ENCODE measurements around the gene MRPL24.

MRPL24 gene

DNA sequence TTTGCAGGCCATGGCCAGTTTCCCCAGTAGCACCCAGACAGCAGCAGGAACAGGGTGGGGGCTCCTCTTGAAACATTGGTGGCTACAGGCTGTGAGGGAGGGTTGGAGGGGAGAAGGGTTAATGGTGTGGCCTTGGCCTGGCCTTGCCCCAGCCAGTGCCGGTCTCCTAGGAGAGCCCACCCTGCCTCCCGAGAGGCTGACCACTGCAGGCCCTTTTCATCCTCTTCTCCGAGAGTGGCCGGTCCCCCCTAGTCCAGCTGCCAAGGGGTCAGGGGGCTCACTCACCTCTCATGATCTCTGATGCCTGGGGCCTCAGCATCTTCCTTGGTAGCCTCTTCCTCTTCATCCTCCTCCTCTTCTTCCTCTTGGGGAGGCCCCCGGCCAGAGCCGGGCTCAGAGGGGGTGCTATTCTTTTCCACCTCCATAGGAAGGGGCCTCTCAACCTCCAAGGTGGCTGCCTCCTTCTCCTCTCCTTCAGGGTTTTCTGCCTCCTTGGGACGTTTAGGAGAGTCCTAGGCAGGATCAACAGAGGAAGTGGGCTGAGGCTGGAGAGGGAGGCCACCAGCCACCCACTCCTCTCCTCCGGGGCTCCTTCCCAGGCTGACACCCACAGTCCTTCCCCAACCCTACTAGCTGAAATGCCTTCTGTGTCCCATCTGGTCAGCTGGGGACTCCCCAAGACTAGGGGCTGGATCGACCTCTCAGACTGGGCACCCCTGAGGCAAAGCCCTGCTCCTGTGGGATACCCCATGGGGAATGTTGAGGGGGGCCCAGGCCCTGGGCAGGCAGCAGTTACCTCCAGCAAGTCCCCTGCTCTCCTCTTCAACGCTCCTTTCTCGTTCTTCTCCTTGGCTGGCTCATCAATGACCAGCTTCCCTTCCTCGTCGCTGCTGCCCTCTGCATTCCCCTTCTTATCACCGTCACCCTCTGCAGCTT, 2.7 kb upstream of the MRPL24 start:
- no peak for DNase-seq (ENCODE audit: low spot score)

DNA sequence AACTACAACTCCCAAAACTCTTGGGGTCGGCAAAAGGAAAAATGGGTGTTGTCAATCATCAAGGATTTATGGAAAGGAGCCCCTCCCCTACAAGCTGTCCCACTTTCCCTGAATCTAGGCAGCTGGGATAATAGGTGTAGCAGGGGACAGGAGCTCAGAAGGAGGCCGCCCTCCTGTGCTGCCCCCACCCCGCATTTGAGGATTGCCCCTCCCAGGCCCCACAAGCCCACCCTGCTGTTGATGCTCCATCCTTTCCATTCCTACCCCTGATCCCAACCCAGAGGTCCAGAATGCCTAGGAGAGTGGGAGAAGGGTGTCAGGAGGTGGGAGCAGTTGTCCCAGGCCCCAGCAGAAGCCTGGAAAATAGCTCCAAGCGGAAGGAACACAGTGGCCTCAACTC, 1.9 kb upstream of the MRPL24 start:
- no peak for DNase-seq (ENCODE audit: low spot score)

DNA sequence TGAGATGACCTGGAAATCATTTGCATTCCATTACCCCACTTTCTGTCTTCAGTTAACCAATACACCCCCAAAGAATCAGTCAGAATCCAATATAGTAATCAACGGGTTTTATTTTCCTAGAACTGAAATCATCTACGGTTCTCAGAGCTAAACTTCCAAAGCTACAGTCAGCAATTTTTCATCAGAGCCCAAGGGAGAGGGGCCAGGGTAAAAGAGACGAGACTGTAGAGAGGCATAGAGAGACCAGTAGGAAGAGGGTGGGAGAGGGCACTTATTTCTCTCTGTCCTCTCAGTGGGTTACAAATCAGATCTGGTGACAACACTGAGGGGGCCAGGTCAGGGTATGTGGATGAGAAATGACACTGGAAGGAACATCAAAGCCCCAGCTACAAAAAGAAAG, 1.1 kb upstream of the MRPL24 start:
- no peak for DNase-seq (ENCODE audit: low spot score)

DNA sequence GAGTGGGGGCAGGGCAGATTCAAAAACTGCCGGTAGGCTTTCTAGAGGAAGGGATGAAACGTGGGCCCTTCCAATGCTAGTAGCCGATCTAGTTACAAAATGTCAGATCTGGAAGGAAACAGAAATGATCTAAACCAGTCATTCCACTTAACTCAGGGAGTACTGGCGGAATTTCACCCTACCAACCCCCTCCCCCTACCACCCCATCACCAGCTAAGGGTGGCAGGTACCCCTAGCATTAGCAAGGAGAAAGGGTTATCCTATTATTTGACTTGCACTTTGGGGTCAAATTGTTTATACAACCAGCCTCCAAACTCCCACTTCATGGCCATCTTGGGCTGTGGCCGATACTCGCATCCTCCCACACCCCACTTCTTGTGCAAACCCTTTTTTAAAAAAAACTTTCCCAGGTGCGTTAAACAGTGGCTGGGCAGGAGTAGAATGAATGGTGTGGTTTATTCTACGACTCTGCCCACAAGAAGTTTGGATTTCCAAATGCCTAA, 644 bp upstream of the MRPL24 start:
- DNase-seq (ENCODE audit: low spot score): no peak

DNA sequence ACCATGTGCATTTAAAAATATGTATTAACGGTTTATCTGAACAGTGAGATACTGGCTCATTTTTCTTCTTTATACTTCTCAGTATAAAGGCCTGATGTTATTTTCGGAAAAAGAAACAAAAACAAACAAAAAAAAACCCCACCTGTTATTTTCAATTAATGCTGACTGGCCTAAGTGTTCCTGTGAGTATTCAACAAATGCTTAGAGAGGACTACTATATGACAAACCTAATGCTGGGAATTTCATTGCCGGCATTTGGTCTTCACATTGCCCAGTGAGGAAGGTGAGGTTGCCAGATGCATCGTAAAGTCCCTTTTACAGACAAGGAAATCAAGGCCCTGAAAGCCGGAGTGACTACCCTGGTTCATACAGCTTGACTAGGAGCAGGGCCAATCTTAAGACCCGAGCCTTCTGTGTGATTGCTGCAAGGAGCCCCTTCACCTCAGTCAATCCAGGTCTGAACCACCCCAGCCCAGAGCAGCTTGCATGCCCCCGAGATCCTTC, 599 bp downstream of the MRPL24 start:
- no peak for DNase-seq (ENCODE audit: low spot score)

DNA sequence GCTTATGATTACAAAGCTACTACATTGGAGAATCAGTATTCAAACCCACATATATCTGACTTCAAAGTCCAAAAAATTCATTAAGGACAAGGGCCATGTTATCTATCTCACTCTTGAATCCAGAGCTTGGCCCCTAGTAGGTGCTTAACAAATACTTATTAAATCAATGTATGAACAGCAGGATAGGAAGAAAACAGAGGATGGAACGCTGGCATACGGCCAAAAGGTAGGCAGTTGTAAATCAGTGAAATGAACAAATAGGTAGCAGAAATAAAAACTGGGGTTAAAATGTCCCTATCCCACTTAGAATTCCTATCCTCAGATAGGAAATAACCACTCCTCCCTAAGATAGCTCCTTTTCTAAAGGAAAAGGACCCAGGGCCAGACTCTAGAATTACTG, 2.0 kb downstream of the MRPL24 start:
- no peak for DNase-seq (ENCODE audit: low spot score)

DNA sequence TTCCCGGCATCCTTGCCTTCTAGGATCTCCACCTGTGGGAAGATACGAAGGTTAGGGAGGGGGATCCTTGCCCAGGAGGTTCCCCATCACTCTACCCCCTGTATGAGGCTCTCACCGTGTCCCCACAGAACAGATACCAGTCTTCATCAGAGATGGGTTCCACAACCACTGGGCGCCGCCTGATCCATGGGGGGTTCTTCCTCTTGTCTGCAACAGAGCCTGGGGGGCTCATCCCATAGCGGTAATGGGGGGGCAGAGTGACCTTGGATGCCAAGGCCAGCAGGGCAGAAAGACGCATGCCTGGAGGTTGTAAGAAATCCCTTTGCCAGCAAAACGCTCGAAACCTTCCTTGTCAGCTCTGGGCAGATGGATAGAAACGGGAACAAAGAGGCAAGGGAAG, 2.5 kb downstream of the MRPL24 start:
- DNase-seq (ENCODE audit: low spot score): no peak

DNA sequence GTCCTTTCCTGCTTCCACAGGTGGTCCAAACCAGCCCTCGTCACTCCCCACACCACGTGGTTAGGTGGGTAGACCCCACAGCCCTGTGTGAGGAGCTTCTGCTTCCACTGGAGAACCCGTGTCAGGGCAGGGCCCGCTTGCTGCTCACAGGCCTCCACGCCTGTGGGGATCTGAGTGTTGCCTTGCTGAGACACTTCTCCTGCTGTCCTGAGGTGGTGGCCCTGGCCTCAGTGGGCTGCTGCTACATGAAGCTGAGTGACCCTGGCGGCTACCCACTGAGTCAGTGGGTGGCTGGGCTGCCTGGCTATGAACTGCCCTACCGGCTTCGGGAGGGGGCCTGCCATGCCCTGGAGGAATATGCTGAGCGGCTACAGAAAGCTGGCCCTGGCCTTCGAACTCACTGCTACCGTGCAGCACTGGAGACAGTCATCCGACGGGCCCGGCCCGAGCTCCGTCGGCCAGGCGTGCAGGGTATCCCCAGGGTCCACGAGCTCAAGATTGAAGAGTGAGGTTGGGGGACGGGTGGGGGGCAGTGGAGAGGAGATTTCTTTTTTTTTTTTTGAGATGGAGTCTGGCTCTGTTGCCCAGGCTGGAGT, 6.8 kb downstream of the MRPL24 start:
- DNase-seq (ENCODE audit: low spot score): no peak

DNA sequence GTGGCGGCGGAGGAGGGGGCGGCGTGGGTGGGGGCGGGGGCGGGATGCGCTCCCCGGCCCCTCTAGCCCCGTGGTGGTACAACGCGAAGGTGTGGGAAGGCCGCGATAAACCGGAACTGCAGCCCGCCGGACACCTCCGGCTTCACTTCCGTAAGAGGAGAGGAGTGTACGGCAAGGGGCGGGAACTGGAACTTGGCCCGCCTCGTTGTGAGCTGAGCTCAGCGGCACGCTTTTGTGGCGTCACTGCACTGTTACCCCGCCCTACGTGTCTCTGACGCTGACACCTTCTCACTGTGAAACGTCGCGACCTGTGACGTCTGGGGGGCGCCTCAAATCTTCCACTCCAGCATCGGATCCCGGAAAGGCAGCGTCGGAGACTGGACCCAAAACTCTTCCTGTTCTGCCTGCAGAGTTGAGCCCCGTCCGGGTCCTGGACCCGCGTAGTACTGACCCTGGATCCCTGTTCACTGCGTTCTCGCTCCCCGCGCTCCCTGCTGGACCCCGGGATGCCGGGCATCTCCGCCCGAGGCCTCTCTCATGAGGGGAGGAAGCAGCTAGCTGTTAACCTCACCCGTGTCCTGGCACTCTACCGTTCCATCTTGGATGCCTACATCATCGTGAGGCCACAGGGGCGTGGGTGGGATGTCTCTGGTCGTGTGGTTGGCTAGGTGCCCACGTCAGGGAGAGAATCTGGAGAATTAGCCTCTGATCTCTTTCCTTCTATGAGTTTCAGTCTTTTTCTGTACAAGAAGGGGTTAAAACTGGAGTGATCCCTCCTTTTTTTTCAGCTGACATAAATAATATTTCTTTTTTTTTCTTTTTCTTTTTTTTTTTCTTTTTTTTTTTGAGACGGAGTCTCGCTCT, 12.1 kb downstream of the MRPL24 start, which contains the start of gene ISG20L2:
ISG20L2 (minus strand) TSS at position 168 of the 864 bp plus-strand sequence. CDS start 1,114 bp downstream, outside the sequence.
- DNase-seq (ENCODE audit: low spot score): peak; percentile 98

DNA sequence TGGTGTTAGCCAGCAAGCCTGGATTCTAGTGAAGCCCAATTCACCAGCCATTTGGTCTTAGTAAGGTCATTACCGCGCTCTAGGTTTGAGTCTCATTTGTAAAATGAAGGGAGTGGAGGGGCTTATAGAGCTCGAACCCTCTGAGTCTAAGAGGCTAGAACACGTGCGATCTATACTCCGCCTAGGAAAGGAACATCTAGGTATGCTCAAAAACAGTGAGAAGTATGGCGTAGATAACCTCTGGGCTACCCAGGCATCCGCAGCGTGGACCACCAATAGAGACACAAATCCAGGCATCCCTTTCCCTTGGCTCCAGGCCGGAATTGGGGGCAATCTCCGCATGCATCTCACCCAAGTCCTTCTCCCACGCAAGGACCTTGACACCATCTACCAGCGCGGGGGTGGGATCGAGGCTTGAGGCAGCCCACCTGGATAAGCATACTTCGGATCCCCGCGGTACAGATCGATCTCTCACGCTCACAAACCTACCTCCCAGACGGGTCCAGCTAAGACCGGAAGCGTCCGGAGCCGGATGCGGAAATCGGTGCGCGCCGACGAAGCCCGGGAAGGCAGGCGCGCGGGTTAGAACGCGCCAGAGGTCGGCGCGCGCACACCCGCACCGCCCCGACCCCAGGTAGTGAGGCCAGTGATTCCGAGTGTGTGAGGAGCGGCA, 12.8 kb downstream of the MRPL24 start, which contains the start of gene METTL25B:
METTL25B (plus strand) TSS at position 544 of the 673 bp plus-strand sequence. CDS start 636 bp downstream, outside the sequence.
- peak; percentile 71 for DNase-seq (ENCODE audit: low spot score)

DNA sequence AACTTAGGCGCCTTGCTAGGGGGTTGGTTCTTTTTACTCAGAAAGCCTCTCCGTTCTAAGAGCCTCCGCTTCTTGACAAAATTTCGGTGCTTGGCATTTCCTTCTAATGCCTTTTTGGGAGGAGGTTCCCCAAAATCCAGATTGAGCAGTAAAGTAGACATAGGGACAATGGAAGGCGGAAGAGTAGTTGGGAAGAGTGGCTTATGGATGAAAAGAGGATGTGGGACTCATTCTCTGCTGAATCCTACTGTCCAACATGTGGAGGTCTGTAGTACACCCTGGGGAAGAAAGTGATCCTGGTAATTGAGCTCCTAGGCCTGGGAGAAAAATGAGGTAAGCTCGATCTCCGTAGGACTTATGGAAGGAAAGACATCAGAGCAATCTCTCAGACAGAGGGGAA, 13.4 kb downstream of the MRPL24 start:
- no peak for DNase-seq (ENCODE audit: low spot score)

DNA sequence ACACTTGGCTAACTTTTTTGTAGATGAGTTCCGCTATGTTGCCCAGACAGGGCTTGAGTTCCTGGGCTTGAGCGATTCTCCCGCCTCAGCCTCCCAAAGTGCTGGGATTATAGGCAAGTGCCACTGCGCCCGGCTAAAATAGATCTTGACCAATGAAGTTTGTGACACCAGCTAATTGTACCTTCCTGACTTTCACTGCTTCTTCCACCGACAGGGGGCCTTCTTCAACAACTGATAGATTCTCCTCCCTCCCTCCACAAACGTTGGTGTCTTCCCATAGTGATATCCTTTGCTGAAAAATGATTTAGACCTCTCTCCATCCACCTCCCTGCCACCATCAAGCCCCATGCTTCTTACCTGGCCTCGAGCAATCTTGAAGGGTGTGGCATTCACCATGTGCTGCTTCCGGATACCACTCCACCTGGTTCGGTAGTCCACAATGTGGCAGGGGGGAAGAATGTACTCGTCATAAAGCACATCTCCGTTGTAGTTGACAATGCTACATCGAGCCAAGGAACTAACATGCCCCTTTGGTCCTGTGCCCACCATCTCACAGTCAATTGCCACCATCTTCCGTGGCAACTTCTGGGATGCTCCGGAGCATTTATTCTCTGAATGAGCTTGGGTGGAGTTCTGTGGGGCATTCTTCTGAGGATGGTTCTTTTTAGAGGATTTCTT, 14.2 kb downstream of the MRPL24 start:
- peak; percentile 47 for DNase-seq (ENCODE audit: low spot score)

DNA sequence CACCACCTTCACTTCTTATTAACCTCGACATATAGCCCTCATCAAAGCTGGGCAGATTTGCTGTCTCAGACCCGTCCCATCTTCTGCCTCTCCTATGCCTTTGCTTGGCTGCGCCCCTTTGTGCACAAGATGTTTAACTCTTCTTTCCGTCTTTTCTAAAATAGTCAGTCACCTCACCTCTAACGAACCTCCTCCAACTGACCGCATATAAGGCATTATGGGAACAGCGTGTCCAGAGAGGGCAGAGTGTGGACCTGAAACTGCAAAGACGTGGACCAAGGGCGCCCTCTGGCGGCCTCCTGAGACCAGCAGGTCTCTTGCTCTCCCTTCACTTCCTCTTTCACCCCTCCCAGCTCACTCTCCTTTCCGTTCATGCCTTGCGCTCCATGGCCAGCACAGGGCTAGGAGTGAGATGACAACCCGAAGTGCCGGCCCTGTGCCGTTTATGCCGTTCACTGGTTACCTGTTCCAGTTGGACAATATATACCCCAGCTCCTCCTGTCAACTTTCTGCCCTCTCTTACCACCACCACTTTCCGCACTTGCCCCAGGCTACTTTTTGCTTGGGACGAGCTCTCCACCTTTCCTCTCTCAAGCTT, 15.1 kb downstream of the MRPL24 start:
- DNase-seq (ENCODE audit: low spot score): peak; percentile 92

DNA sequence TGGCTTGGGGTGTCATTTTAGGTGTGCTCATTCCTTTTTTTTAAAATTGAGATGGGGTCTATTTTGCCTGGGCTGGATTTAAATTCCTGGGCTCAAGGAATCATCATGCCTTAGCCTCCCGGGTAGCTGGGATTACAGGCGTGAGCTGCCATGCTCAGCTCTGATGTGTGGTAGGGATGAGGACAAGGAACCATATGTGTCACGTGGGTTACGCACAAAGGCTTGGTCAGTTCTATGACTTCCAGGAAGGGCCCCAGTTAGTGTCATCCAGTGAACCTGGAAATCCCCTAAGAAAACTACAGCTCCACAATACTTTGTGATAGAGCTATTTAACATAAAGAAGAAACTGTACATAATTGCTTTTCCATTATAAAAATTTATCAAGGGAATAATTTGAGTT, 19.4 kb downstream of the MRPL24 start:
- DNase-seq (ENCODE audit: low spot score): no peak

DNA sequence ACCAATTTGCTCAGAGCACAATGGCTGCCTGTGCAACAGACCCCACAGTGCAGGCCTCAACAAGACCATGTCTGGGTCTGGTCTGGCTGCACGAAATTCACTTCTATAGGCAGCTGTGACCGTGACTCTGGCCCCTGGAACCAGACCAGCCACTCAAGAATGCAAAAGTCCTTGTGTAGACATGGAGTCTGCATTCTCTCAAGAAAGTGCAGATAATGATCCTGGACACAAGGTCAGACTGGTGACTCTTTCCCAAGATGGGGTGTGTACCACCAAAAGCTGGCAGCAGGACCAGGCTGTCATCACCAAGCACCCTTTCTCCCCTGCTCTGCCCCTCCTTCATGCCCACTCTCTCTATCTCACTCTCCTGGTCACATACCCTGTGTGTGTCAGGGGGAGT, 19.8 kb downstream of the MRPL24 start:
- DNase-seq (ENCODE audit: low spot score): no peak

DNA sequence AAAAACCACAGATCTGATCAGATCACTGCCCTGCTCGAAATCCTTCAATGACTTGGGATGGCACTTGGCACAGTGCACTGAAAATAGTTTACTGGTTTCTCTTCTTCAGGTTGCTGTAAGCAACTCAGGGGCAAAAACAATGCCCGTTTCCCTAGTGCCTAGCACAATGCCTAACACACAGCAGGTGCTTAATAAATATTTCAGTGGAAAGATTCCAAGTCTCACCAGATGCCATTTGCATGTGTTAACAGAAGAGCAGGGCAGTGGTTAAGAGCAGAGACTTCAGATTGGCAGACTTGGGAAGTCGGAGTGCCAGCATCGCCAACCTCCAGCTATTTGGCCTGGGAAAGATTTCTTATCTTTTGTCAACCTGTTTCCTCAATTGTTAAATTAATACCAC, 23.5 kb downstream of the MRPL24 start:
- DNase-seq (ENCODE audit: low spot score): no peak

DNA sequence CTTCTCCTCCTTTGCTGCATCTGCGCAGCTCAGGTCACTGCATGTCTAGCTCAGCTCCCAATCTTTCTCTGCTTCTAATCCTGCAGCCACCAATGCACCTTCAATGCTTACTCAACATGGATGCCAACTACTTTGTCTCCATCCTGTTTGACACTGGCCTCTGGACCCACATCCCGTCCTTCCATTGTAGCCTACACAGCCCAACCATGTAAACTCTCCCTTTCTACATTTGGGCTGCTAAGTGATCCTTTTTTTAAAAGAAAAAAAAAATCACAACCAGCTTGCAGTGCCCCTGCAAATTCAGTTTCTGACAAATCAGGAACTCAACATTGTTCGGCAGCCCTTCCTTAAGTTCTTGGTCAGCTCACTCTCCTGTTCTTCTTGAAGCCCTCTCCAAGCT, 26.1 kb downstream of the MRPL24 start:
- no peak for DNase-seq (ENCODE audit: low spot score)

DNA sequence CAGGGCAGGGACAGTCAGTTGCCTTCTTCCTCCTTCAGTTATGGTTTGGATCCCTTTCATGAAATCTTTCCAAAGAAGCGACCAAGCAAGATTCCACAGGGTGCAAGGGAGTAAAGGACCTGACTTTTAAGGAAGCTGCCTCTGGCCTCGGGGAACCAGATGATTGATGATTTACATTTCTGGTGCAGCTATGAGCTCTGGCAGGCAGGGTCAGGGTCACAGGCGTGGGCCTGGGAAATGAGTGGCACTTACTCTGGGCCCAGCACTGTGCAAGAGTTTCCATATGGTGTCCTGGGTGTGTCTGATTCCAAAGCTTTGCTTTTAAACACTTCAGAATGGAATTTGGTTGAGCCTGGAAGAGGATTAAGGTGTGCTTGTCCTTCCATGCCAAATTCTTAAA, 28.3 kb downstream of the MRPL24 start:
- no peak for DNase-seq (ENCODE audit: low spot score)

DNA sequence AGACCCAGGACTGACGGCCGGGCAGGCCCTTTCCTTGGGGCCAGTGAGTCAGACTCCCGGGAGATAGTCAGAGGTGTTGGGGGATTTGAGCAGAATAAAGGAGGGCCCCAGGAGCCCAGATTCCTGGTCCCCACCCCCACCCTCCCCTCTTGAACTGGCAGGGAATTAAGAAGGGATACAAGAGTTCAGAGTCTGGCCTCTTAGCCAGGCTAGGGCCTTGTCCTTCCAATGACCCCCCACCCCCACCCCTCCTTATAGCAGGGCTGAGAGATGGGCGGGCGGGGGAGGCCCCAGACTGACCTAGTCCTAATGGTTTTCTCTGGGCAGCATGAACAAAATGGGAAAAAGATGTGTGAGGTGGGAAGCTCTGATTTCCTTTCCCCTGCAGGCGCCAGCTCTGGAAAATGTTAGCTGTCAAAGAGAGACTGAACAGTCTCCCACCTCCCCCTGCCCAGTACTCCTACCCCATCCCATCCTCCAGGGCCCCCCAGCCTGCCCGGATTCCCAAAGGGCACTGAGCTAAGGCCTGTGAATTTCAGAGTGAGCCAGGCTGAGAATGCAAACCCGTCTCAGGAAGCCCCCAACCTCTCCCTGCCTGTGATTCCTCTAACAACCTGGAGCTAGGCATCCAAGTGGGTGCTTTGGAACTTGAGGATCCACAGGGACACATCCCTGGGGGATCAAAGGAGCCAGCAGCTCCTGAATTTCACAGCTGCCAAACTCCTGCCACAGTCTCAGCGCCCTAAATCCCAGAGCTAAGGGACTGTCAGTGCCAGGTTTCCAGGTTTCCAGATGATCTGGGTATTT, 29.7 kb downstream of the MRPL24 start:
- no peak for DNase-seq (ENCODE audit: low spot score)

Data from Ammon's horn (tissue), 1 donor.